ENCODE data around the gene LAP3.

LAP3 gene

DNA sequence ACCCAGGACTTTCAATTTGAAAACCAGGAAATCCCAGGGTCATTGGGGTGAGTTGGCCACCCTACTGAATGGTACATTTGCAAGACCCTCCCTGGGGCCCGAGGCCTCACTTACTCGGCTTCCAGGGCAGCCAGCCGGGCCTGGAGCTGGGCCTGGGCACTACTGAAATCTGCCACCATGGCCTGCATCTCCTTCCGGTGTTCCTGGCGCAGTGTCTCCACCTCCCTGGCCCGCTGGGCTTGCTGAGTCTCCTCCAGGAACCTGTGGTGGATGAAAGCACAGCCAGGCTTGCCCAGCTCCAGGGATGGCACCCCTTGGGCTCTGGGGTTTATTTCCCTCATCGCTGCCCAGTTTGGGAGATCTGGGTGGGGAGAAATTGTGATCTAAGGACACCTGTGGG is 62.1 kb downstream of the LAP3 start:
- ChIA-PET CTCF (no interaction called here), POLR2A (ENCODE audit: low non-redundant PET) (no interaction called here)

DNA sequence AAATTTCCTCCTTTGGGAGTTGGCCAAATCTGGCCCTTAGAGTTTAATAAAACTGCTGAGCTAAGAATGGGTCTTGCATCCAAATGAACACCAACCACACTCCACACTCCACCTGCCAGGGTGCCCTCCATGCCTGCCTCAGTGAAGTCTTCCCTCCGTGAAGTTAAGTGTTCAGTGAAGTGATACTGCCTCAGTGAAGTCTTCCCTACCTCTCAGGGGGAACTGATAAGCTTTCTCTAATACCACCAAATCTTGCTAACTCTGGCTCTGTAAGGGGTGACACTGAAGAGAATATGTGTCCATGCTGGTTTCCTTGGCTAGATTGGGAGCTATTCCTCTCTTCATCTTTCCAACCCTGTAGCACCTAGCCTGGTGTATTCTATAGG is 65.4 kb downstream of the LAP3 start:
- H3K27ac ChIP-seq, result no peak overlapping the region
- ChIA-PET CTCF (no interaction called here), POLR2A (ENCODE audit: low non-redundant PET) (no interaction called here)
- TF ChIP-seq, protein P1, sequence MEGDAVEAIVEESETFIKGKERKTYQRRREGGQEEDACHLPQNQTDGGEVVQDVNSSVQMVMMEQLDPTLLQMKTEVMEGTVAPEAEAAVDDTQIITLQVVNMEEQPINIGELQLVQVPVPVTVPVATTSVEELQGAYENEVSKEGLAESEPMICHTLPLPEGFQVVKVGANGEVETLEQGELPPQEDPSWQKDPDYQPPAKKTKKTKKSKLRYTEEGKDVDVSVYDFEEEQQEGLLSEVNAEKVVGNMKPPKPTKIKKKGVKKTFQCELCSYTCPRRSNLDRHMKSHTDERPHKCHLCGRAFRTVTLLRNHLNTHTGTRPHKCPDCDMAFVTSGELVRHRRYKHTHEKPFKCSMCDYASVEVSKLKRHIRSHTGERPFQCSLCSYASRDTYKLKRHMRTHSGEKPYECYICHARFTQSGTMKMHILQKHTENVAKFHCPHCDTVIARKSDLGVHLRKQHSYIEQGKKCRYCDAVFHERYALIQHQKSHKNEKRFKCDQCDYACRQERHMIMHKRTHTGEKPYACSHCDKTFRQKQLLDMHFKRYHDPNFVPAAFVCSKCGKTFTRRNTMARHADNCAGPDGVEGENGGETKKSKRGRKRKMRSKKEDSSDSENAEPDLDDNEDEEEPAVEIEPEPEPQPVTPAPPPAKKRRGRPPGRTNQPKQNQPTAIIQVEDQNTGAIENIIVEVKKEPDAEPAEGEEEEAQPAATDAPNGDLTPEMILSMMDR (conservative IDR thresholded peaks at IDR 0.05; ENCODE audit: low read depth), result no peak
- DNase-seq (ENCODE audit: low spot score), result no peak

More for the DNA sequence above, 62.1 kb downstream of the LAP3 start:
- H3K27ac ChIP-seq, result no peak overlapping the region
- TF ChIP-seq, protein P1 (conservative IDR thresholded peaks at IDR 0.05; ENCODE audit: low read depth), result no peak
- no peak for DNase-seq (ENCODE audit: low spot score)

DNA sequence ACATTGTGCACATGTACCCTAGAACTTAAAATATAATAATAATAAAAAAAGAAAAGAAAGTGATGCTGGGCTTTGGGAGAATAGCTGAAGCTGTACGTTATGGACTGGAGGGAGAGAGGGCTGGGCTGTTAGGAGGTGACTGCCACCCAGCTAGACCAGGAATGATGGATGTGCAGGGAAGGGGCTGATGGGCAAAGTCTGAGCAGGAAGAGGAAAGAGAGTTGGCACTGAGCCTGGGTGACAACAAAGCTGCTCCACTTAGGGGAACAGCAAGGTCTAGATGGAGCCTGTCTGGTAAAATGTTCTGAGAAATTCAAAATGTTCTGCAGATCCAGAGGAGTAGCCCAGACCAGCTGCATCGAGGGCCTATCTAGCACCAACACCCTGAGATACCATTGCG is 69.7 kb downstream of the LAP3 start:
- ChIA-PET POLR2A (ENCODE audit: low non-redundant PET) (no interaction called here), CTCF (no interaction called here)
- TF ChIP-seq, protein P1 (conservative IDR thresholded peaks at IDR 0.05; ENCODE audit: low read depth), result no peak
- no peak for DNase-seq (ENCODE audit: low spot score)
- H3K27ac ChIP-seq, result no peak overlapping the region

DNA sequence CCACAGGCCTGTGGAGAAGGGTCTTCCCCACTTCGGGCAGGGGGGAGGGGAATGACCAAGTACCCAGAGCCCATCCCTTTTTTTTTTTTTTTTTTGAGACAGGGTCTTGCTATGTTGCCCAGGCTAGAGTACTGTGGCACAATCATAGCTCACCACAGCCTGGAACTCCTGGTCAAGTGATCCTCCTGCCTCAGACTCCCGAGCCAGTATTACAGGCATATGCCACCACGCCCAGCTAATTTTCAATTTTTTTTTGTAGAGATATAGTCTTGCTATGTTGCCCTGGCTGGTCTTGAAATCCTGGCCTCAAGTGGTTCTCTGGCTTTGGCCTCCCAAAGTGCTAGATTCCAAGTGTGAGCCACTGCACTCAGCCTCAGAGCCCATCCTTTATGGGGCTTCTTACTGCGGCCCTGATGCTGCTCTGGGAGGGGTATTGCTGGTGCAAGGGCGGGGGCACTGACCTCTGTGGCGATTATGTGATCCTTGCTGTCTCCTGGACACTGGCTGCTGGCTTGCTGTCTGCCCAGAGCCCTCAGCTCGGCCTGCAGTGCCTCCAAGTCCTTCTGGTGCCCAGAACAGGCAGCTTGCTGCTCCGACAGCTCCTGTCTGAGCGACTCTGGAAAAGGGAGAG is 70.3 kb downstream of the LAP3 start:
- POLR2A ChIA-PET (ENCODE audit: low non-redundant PET), result no interaction called here
- CTCF ChIA-PET, result no interaction called here
- no peak overlapping the region for H3K27ac ChIP-seq
- DNase-seq (ENCODE audit: low spot score), result no peak
- TF ChIP-seq, protein P1 (conservative IDR thresholded peaks at IDR 0.05; ENCODE audit: low read depth), result no peak

DNA sequence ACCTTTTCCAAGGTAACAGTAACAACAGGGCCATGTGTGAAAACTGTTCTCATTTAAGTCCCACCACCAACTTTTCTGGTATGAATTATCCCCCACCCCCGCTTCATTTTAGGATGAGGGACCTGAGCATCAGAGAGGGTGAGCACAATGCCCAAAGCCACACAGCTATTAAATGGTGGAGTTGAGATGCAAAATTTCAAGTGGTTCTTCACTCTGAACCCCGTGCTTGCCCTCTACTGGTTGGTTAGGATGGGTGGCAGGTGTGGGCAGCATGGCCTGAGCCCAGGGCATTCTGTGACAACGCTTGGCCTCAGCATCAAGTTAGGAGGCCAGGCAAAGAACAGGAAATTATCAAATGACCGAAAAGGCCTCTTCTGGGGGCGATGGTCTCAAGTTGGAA is 70.9 kb downstream of the LAP3 start:
- ChIA-PET POLR2A (ENCODE audit: low non-redundant PET) (no interaction called here), CTCF (no interaction called here)

DNA sequence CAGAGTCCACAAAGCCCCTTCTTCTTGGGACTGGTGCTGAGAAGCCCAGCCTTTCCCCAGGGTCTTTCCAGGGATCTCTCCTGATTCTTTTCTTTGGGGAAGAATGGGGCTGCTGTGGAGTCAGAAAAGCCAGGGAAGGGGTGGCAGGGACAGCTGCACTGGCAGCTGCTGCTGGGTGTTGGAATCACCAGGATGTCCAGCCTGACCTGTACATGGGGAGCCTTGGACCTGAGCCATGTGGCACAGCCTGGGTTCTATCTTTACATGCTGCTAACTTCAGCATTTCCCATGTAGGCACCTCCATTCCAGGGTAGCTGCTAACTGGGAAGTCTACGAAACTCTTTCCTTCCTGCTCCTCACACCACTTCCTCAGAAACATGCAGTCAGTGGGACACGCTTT is 73.4 kb downstream of the LAP3 start:
- CTCF ChIA-PET, result no interaction called here
- TF ChIP-seq, protein P1 (conservative IDR thresholded peaks at IDR 0.05; ENCODE audit: low read depth), result no peak
- no peak for DNase-seq (ENCODE audit: low spot score)
- POLR2A ChIA-PET (ENCODE audit: low non-redundant PET), result no interaction called here
- H3K27ac ChIP-seq, result no peak overlapping the region

More for the DNA sequence above, 70.9 kb downstream of the LAP3 start:
- H3K27ac ChIP-seq, result no peak overlapping the region
- no peak for DNase-seq (ENCODE audit: low spot score)
- TF ChIP-seq, protein P1 (conservative IDR thresholded peaks at IDR 0.05; ENCODE audit: low read depth), result no peak

DNA sequence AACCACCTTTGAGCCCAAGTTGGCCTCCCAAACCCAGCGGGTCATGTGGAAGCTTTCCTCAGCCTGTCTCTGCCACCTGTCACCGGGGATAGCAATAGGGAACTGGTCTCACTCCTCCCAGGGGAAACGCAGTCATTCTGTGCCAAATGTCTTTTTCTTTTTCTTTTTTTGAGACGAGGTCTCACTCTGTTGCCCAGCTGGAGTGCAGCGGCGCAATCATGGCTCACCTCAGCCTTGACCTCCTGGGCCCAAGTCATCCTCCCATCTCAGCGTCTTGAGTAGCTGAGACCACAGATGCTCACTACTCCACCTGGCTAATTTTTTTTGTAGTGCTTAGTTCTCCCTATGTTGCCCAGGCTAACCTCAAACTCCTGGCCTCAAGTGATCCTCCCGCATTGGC is 77.7 kb downstream of the LAP3 start:
- no peak overlapping the region for H3K27ac ChIP-seq
- POLR2A ChIA-PET (ENCODE audit: low non-redundant PET), result no interaction called here
- TF ChIP-seq, protein P1 (conservative IDR thresholded peaks at IDR 0.05; ENCODE audit: low read depth), result no peak
- CTCF ChIA-PET, result no interaction called here
- no peak for DNase-seq (ENCODE audit: low spot score)

Data from RWPE1 (cell line).